Thymus (tissue), 11 donors: ENCODE measurements around the gene REELD1. TPM values are rescaled to one million over a fixed set of nuclear protein-coding genes. Genes with fewer than 3 reads are reported as not detected.

Experiments
- DNase-seq, 9 donors: peaks; one replicate each; pipeline ENCODE4 v3.0.0-alpha.2; 2013; ENCODE audit warnings: low spot score in 9 of 9, low read depth in 6 of 9, missing footprints in 1 of 9
- H3K27ac ChIP-seq, 2 donors: one replicate each; pipeline ENCODE4 v1.5.1; 2013; ENCODE audit warnings: control low read depth in 1 of 2, low read depth in 1 of 2, low read length in 1 of 2, mild to moderate bottlenecking in 1 of 2, moderate library complexity in 1 of 2
- H3K27me3 ChIP-seq, 2 donors: one replicate each; pipeline ENCODE4 v1.5.1; 2013; ENCODE audit warnings: low read length in 1 of 2; ENCODE audit not compliant: control insufficient read depth in 2 of 2, insufficient read depth in 1 of 2
- H3K36me3 ChIP-seq, 2 donors: one replicate each; pipeline ENCODE4 v1.5.1; 2013; ENCODE audit warnings: low read length in 1 of 2, mild to moderate bottlenecking in 1 of 2, moderate library complexity in 1 of 2; ENCODE audit not compliant: control insufficient read depth in 2 of 2, insufficient read depth in 2 of 2
- H3K4me1 ChIP-seq, 2 donors: one replicate each; pipeline ENCODE4 v1.5.1; 2013; ENCODE audit warnings: low read length in 2 of 2; ENCODE audit not compliant: control insufficient read depth in 2 of 2, insufficient read depth in 2 of 2
- H3K4me3 ChIP-seq, 2 donors: one replicate each; pipeline ENCODE4 v1.5.1; 2013; ENCODE audit warnings: low read length in 2 of 2, control low read depth in 1 of 2, mild to moderate bottlenecking in 1 of 2
- H3K9me3 ChIP-seq, 2 donors: one replicate each; pipeline ENCODE4 v1.5.1; 2013; ENCODE audit warnings: low read length in 1 of 2, mild to moderate bottlenecking in 1 of 2; ENCODE audit not compliant: control insufficient read depth in 2 of 2, insufficient read depth in 1 of 2
- WGBS: extraction: QIAGEN DNeasy Blood & Tissue Kit; methylation state at CpG from one replicate; pipeline ENCODE4 v1.1.7; 2013; 5-methylcytosine and 5-hydroxymethylcytosine counted together
- polyA plus RNA-seq: library from polyadenylated mRNA; stranded (reverse); fragments of 200-250 nt; gene quantifications from one replicate; pipeline ENCODE4 v1.2.3, GENCODE V29; 2013
- total RNA-seq: library from RNA; stranded (reverse); fragments of 120-200 nt; gene quantifications from one replicate; pipeline ENCODE4 v1.2.4, GENCODE V29; 2013
- donor health status: healthy.

REELD1 gene
- total and polyA plus RNA-seq, 2 donors: 0.05 to 1.4 TPM

DNA sequence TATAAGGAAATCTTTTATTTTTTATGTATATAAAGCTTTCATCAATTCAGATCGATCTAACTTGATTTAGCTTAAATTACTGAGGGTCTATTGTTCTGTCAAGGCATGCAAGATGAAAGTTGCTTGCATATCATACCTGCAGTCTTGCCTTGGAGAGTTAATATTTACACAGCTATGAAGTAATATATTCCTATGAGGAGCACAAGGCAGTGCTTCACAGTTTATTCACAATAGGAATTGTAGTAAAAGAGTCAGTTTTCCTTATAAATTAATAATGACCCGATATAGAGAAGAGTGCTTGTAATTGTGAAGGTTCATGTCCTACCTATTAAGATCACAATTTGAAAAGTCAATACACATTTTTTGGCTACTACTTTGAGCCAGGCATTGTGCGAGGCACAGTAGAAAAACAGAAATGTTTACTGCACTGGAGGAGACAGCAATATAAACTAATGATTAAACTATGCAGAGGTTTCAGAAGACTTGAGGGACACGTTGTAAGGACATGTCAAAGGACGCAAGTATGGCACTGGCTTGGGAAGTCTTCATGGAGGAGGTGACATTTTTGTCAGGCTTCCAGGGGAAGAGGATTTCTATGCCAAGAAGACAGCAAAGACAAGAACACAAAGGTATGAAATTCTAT is 38.8 kb downstream of the REELD1 start:
- Histone ChIP-seq H3K27ac (no peak overlapping the region), H3K27me3 (no peaks in the 10 kb centered on the region), H3K36me3 (peaks cover 0 to 2% of the 10 kb centered on the region in 2 donors), H3K4me3 (no peak overlapping the region), H3K4me1 (no peaks in the 10 kb centered on the region), H3K9me3 (no peaks in the 10 kb centered on the region)
- DNase-seq: no peak
- 97% methylated on average over 5 of the region's 5 CpGs for WGBS

GRCh38 chr4:146255463-146255862 is 41.1 kb downstream of the REELD1 start:
- no peak overlapping the region for H3K27ac ChIP-seq
- no peak for DNase-seq
- H3K4me1 ChIP-seq: no peaks in the 10 kb centered on the region
- 99% methylated on average over 1 of the region's 1 CpG for WGBS
- no peak overlapping the region for H3K4me3 ChIP-seq
- no peaks in the 10 kb centered on the region for H3K27me3 ChIP-seq
- no peaks in the 10 kb centered on the region for H3K9me3 ChIP-seq
- peaks cover 0 to 2% of the 10 kb centered on the region in 2 donors for H3K36me3 ChIP-seq

GRCh38 chr4:146255874-146256273 is 41.5 kb downstream of the REELD1 start:
- no peaks in the 10 kb centered on the region for H3K4me1 ChIP-seq
- H3K9me3 ChIP-seq: no peaks in the 10 kb centered on the region
- WGBS: 97% methylated on average over 3 of the region's 3 CpGs
- DNase-seq: no peak
- H3K4me3 ChIP-seq: no peak overlapping the region
- no peak overlapping the region for H3K27ac ChIP-seq
- peaks cover 0 to 2% of the 10 kb centered on the region in 2 donors for H3K36me3 ChIP-seq
- no peaks in the 10 kb centered on the region for H3K27me3 ChIP-seq

GRCh38 chr4:146256328-146256727 is 42.0 kb downstream of the REELD1 start:
- Histone ChIP-seq H3K36me3 (peaks cover 0 to 2% of the 10 kb centered on the region in 2 donors), H3K4me1 (no peaks in the 10 kb centered on the region), H3K9me3 (no peaks in the 10 kb centered on the region), H3K4me3 (no peak overlapping the region), H3K27me3 (no peaks in the 10 kb centered on the region), H3K27ac (no peak overlapping the region)
- no peak for DNase-seq
- WGBS: 98% methylated on average over 1 of the region's 1 CpG

DNA sequence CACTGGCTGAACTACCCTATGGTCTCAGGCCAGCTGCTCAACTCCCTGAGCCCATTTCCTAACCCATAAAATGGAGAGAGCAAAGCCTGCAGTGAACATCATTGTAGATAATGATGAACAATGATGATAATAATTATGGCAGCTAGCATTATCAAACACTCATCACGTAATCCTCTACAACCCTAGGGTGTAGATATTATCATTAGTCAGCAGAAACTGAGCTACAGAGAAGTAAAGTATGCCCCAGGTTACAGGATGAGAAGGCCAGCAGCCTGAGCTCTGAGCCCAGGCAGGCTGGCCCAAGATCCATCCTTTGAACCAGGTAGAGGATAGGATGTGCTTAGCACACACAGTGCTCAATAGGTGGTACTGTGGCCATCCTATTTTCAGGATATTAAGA is 43.2 kb downstream of the REELD1 start:
- Histone ChIP-seq H3K36me3 (peaks cover 0 to 2% of the 10 kb centered on the region in 2 donors), H3K9me3 (no peaks in the 10 kb centered on the region), H3K27me3 (no peaks in the 10 kb centered on the region), H3K4me3 (no peak overlapping the region), H3K27ac (no peak overlapping the region), H3K4me1 (no peaks in the 10 kb centered on the region)
- no peak for DNase-seq
- 97% methylated on average over 1 of the region's 1 CpG for WGBS

DNA sequence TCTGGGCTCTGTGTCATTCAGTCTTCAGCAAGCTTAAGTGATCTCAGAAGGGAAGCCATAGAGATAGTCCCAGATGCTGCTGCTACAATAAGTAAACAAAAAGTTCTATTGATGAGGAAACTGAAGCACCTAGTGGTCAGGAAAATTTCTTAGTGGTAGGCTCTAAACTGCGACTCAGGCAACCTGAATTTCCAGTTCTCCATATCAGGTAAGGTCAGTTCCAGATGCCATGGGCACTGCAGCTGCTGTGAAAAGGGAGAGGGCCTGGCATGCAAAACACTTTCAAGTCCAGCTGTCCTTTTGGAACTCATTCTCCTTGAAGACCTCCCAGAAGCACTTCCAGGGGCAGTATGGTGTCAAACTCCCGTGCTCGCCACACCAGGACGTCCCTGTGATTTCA is 46.2 kb downstream of the REELD1 start:
- H3K9me3 ChIP-seq: no peaks in the 10 kb centered on the region
- H3K4me3 ChIP-seq: no peak overlapping the region
- H3K27me3 ChIP-seq: no peaks in the 10 kb centered on the region
- no peaks in the 10 kb centered on the region for H3K4me1 ChIP-seq
- WGBS: over 99% methylated on average over 4 of the region's 4 CpGs
- H3K27ac ChIP-seq: no peak overlapping the region
- no peak for DNase-seq
- peaks cover 0 to 2% of the 10 kb centered on the region in 2 donors for H3K36me3 ChIP-seq

- Histone ChIP-seq H3K27ac (no peak overlapping the region), H3K9me3 (no peaks in the 10 kb centered on the region), H3K4me3 (no peak overlapping the region), H3K4me1 (no peaks in the 10 kb centered on the region), H3K27me3 (no peaks in the 10 kb centered on the region), H3K36me3 (peaks cover 0 to 2% of the 10 kb centered on the region in 2 donors)
- 94% methylated on average over 2 of the region's 2 CpGs for WGBS
- DNase-seq: no peak
Measured at GRCh38 chr4:146261041-146261440, 46.7 kb downstream of the REELD1 start.

- Histone ChIP-seq H3K36me3 (no peaks in the 10 kb centered on the region), H3K4me1 (no peaks in the 10 kb centered on the region), H3K27ac (no peak overlapping the region), H3K4me3 (no peak overlapping the region), H3K27me3 (no peaks in the 10 kb centered on the region), H3K9me3 (no peaks in the 10 kb centered on the region)
- no peak for DNase-seq
Measured at GRCh38 chr4:146263793-146264192, 49.5 kb downstream of the REELD1 start.

DNA sequence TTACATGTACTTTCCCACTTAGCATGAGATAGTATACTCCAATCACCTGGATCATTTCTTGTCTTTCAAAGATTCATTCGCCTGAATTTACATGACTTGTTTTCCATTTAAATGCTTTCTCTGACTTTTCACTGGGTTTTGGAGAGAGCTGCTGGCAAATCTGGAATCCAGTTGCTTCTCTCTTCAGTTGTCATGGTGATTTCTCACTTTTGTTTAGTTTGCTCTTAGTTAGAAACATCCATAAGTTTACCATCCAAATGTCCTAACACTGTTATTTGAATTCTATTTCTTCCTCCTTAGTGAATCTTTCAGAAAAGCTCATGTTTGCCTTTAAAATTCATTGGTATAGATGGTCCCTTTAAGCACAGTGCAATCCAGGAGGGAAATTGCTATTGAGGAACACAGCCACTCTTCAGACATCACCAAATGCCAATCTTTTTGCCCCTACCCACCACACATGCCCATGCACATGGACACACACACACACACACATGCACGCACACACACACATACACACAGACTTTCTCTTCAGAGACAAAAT is 51.7 kb downstream of the REELD1 start:
- DNase-seq: no peak
- Histone ChIP-seq H3K9me3 (no peaks in the 10 kb centered on the region), H3K27me3 (no peaks in the 10 kb centered on the region), H3K27ac (no peak overlapping the region), H3K4me1 (no peaks in the 10 kb centered on the region), H3K4me3 (no peak overlapping the region), H3K36me3 (no peaks in the 10 kb centered on the region)
- 95% methylated on average over 2 of the region's 2 CpGs for WGBS
